GM12873 (cell line): ENCODE data around the gene GALNT9.

Source experiments
- CTCF ChIP-seq: IDR thresholded peaks from 2 replicates; pipeline ENCODE4 v1.5.1; 2012; ENCODE audit warnings: low read depth, mild to moderate bottlenecking, moderate library complexity, low read length, control low read depth; ENCODE audit not compliant: insufficient read depth; ENCODE audit errors: missing control alignments

The GALNT9 gene

GRCh38 chr12:132247718-132248452 lies 81.5 kb downstream of the GALNT9 start:
- TF ChIP-seq CTCF = no peak

GRCh38 chr12:132246997-132247717 lies 82.2 kb downstream of the GALNT9 start:
- TF ChIP-seq CTCF = no peak

- no peak for TF ChIP-seq CTCF
Observed at GRCh38 chr12:132245521-132246101, 83.8 kb downstream of the GALNT9 start.

GRCh38 chr12:132244724-132245295 lies 84.6 kb downstream of the GALNT9 start:
- TF ChIP-seq CTCF = no peak

GRCh38 chr12:132243596-132244310 lies 85.6 kb downstream of the GALNT9 start:
- no peak for TF ChIP-seq CTCF

GRCh38 chr12:132239796-132240668 lies 89.4 kb downstream of the GALNT9 start:
- TF ChIP-seq CTCF = no peak
